HepG2 (cell line): ENCODE results near the gene PIEZO1. TPM values are rescaled to one million over a fixed set of nuclear protein-coding genes. Genes with fewer than 3 reads are reported as not detected.

Experiments used
- ATAC-seq: fragments of 200-7000 bp; cut with Tn5 transposase; 3 replicates; pipeline ENCODE4 v1.9.1; 2020; ENCODE audit warnings: mild to moderate bottlenecking, moderate library complexity
- BruUV-seq: library from RNA; stranded (reverse); fragments of 400-500 nt; replicated peaks from 2 replicates; lab custom pipeline; 2021; lab: Mats Ljungman, UMichigan
- CTCF ChIA-PET: fragments of 300-600 bp; formaldehyde crosslinking; extraction: SDS; loops from one replicate; lab custom pipeline; 2021; ENCODE audit warnings: low total read pairs, inconsistent platforms, low intra/inter-chr PET ratio; lab: Yijun Ruan, JAX
- POLR2A ChIA-PET: fragments of 350-600 bp; sonication (Branson Sonifier 250); formaldehyde crosslinking; loops from one replicate; lab custom pipeline; 2020; ENCODE audit warnings: antibody characterized with exemption, inconsistent platforms; lab: Yijun Ruan, JAX
- DNase-seq: peaks from one replicate; pipeline ENCODE4 v3.0.0-alpha.2; 2015; ENCODE audit warnings: low spot score
- FAIRE-seq: peaks from 3 replicates; lab custom pipeline; 2011; peaks lifted over from hg19 to GRCh38; lab: Jason Lieb, UNC
- H2AFZ ChIP-seq: one replicate; pipeline ENCODE4 v1.6.1; 2011; ENCODE audit warnings: low read length, inconsistent platforms
- H3K27ac ChIP-seq: fragments of 300-600 bp; 3 replicates; pipeline ENCODE4 v1.8.0; 2011; ENCODE audit warnings: mixed run types, mild to moderate bottlenecking, mixed read lengths, low read length, inconsistent platforms; ENCODE audit not compliant: insufficient read depth; ENCODE audit errors: extremely low read length
- H3K27me3 ChIP-seq, 2 experiments: fragments of 200-600 bp in 1 of 2; 2 replicates in 1 of 2; 3 replicates in 1 of 2; pipeline versions ENCODE4 v1.6.0 to v1.8.0; 2011; ENCODE audit warnings: low read length in 2 of 2, mild to moderate bottlenecking in 2 of 2, moderate library complexity in 2 of 2, inconsistent platforms in 1 of 2; ENCODE audit not compliant: insufficient read depth in 2 of 2, control insufficient read depth in 1 of 2
- H3K36me3 ChIP-seq, 2 experiments: fragments of 200-600 bp in 1 of 2; replicated peaks in 1 of 2; 2 replicates in 1 of 2; 3 replicates in 1 of 2; pipeline versions ENCODE4 v1.5.1 to v1.8.0; 2011; ENCODE audit warnings: low read length in 2 of 2, inconsistent platforms in 1 of 2; ENCODE audit not compliant: insufficient read depth in 2 of 2, control insufficient read depth in 1 of 2
- H3K4me1 ChIP-seq: 2 replicates; pipeline ENCODE4 v1.5.1; 2012; ENCODE audit warnings: low read length, inconsistent platforms; ENCODE audit not compliant: insufficient read depth
- H3K4me2 ChIP-seq: 2 replicates; pipeline ENCODE4 v1.6.0; 2011; ENCODE audit warnings: low read depth, low read length, inconsistent platforms
- H3K4me3 ChIP-seq, 3 experiments: fragments of 200-600 bp in 1 of 3; sonication (generic), shearing (Covaris generic) in 1 of 3; replicated peaks in 1 of 3; 2 replicates each; pipeline ENCODE4 v1.5.1; 2011 to 2016; ENCODE audit warnings: low read length in 3 of 3, inconsistent platforms in 2 of 3, low read depth in 2 of 3, mild to moderate bottlenecking in 2 of 3, control low read depth in 1 of 3, mixed read lengths in 1 of 3; ENCODE audit not compliant: insufficient read depth in 1 of 3
- H3K79me2 ChIP-seq: one replicate; pipeline ENCODE4 v1.6.1; 2011; ENCODE audit warnings: low read length, inconsistent platforms; ENCODE audit not compliant: insufficient read depth
- H3K9ac ChIP-seq: 2 replicates; pipeline ENCODE4 v1.6.0; 2011; ENCODE audit warnings: mild to moderate bottlenecking, low read depth, low read length, inconsistent platforms; ENCODE audit not compliant: insufficient read depth
- H3K9me3 ChIP-seq: 2 replicates; pipeline ENCODE4 v1.5.1; 2012; ENCODE audit warnings: mild to moderate bottlenecking, low read length
- H4K20me1 ChIP-seq: 2 replicates; pipeline ENCODE4 v1.6.0; 2011; ENCODE audit warnings: inconsistent platforms, mild to moderate bottlenecking, low read length, moderate library complexity; ENCODE audit not compliant: insufficient read depth
- BCL3 ChIP-seq: sonication (generic); formaldehyde crosslinking; IDR thresholded peaks from 2 replicates; pipeline ENCODE4 v1.5.1; 2020; ENCODE audit warnings: mild to moderate bottlenecking, missing genetic modification reagents, moderate library complexity
- E2F5 ChIP-seq: sonication (generic); formaldehyde crosslinking; conservative IDR thresholded peaks from 2 replicates; pipeline ENCODE4 v1.4.0; 2020; ENCODE audit warnings: missing genetic modification reagents
- MYC ChIP-seq: sonication (generic); formaldehyde crosslinking; IDR thresholded peaks from 2 replicates; pipeline ENCODE4 v1.9.0; 2021; ENCODE audit warnings: missing genetic modification reagents, borderline replicate concordance
- ZNF446 ChIP-seq: sonication (generic); formaldehyde crosslinking; IDR thresholded peaks from 2 replicates; pipeline ENCODE4 v1.5.0; 2020; ENCODE audit warnings: mild to moderate bottlenecking, missing genetic modification reagents
- ZZZ3 ChIP-seq: sonication (generic); formaldehyde crosslinking; IDR thresholded peaks from 2 replicates; pipeline ENCODE4 v1.4.0; 2020; ENCODE audit warnings: missing genetic modification reagents, mild to moderate bottlenecking, borderline replicate concordance
- WGBS: methylation state at CpG from one replicate; pipeline ENCODE4 v1.1.6; 2017; ENCODE audit warnings: low lambda C conversion rate; 5-methylcytosine and 5-hydroxymethylcytosine counted together
- in situ Hi-C: cut with HindIII; loops from 2 replicates; pipeline ENCODE4 v1.10.0; 2017; ENCODE audit warnings: low pct_unique_long_range_greater_than_20kb; ENCODE audit not compliant: extremely low pct_ligation_motif_present
- intact Hi-C: fragments of 100-400 bp; cut with micrococcal nuclease; formaldehyde crosslinking; loops from one replicate; pipeline ENCODE4 v1.10.0; 2022; ENCODE audit not compliant: unreplicated experiment
- polyA plus RNA-seq, 8 experiments: library from polyadenylated mRNA; depleted of rRNA in 3 of 8; stranded (reverse) in 7 of 8; unstranded in 1 of 8; fragments of >200 nt; fragmentation: Illumina TruSeq in 4 of 8; extraction: Trizol in 4 of 8; gene quantifications; 2 replicates each; pipeline versions ENCODE4 v1.2.1 to v1.2.3, GENCODE V29; 2011 to 2016; ENCODE audit warnings: low read depth in 4 of 8, missing spikeins in 1 of 8, mixed read lengths in 1 of 8; ENCODE audit not compliant: insufficient read depth in 1 of 8
- total RNA-seq, 5 experiments: library from RNA; depleted of rRNA; stranded (reverse); fragments of >200 nt; fragmentation: Illumina TruSeq; extraction: Trizol; gene quantifications; 2 replicates each; pipeline ENCODE4 v1.2.3, GENCODE V29; 2016; ENCODE audit warnings: low read depth in 1 of 5
- TF ChIP-seq, protein P1 (sequence below): sonication (generic); formaldehyde crosslinking; IDR thresholded peaks from 2 replicates; pipeline ENCODE4 v1.4.0; 2020; ENCODE audit warnings: mild to moderate bottlenecking, missing genetic modification reagents
- TF ChIP-seq, protein P2 (sequence below): sonication (generic); formaldehyde crosslinking; IDR thresholded peaks from 2 replicates; pipeline ENCODE4 v1.8.0; 2022; ENCODE audit warnings: mild to moderate bottlenecking, missing genetic modification reagents; ENCODE audit not compliant: insufficient replicate concordance

The PIEZO1 gene
- total and polyA plus RNA-seq, 2 of the 13 experiments (the other 11 are each of a cell fraction or from before 2014, with no cell fraction given) = 67.9 to 85.0 TPM

- DNase-seq = no peak
- H4K20me1 ChIP-seq = no peaks in the 10 kb centered on the region
- TF ChIP-seq BCL3 (CRISPR knock-in tag) (no peak), ZZZ3 (CRISPR knock-in tag) (0 out of 2 replicates have a peak, but pooled peaks have one; percentile 30), E2F5 (no peak), ZNF446 (CRISPR knock-in tag) (no peak), MYC (CRISPR knock-in tag) (no peak)
- TF ChIP-seq, protein P1, sequence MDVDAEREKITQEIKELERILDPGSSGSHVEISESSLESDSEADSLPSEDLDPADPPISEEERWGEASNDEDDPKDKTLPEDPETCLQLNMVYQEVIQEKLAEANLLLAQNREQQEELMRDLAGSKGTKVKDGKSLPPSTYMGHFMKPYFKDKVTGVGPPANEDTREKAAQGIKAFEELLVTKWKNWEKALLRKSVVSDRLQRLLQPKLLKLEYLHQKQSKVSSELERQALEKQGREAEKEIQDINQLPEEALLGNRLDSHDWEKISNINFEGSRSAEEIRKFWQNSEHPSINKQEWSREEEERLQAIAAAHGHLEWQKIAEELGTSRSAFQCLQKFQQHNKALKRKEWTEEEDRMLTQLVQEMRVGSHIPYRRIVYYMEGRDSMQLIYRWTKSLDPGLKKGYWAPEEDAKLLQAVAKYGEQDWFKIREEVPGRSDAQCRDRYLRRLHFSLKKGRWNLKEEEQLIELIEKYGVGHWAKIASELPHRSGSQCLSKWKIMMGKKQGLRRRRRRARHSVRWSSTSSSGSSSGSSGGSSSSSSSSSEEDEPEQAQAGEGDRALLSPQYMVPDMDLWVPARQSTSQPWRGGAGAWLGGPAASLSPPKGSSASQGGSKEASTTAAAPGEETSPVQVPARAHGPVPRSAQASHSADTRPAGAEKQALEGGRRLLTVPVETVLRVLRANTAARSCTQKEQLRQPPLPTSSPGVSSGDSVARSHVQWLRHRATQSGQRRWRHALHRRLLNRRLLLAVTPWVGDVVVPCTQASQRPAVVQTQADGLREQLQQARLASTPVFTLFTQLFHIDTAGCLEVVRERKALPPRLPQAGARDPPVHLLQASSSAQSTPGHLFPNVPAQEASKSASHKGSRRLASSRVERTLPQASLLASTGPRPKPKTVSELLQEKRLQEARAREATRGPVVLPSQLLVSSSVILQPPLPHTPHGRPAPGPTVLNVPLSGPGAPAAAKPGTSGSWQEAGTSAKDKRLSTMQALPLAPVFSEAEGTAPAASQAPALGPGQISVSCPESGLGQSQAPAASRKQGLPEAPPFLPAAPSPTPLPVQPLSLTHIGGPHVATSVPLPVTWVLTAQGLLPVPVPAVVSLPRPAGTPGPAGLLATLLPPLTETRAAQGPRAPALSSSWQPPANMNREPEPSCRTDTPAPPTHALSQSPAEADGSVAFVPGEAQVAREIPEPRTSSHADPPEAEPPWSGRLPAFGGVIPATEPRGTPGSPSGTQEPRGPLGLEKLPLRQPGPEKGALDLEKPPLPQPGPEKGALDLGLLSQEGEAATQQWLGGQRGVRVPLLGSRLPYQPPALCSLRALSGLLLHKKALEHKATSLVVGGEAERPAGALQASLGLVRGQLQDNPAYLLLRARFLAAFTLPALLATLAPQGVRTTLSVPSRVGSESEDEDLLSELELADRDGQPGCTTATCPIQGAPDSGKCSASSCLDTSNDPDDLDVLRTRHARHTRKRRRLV = no peak
- TF ChIP-seq, protein P2, sequence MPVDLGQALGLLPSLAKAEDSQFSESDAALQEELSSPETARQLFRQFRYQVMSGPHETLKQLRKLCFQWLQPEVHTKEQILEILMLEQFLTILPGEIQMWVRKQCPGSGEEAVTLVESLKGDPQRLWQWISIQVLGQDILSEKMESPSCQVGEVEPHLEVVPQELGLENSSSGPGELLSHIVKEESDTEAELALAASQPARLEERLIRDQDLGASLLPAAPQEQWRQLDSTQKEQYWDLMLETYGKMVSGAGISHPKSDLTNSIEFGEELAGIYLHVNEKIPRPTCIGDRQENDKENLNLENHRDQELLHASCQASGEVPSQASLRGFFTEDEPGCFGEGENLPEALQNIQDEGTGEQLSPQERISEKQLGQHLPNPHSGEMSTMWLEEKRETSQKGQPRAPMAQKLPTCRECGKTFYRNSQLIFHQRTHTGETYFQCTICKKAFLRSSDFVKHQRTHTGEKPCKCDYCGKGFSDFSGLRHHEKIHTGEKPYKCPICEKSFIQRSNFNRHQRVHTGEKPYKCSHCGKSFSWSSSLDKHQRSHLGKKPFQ (CRISPR knock-in tag) = no peak
- TF ChIP-seq, all 625 proteins: peak for 1
- Histone ChIP-seq H3K4me2 (no peak overlapping the region), H3K27me3 (no peaks in the 10 kb centered on the region), H3K36me3 (peaks cover 52 to 74% of the 10 kb centered on the region in 2 experiments; a peak in 4 of 5 replicates), H2AFZ (no peak overlapping the region), H3K4me3 (no peak overlapping the region), H3K79me2 (no peaks in the 10 kb centered on the region), H3K27ac (no peak overlapping the region), H3K9me3 (no peaks in the 10 kb centered on the region), H3K9ac (no peak overlapping the region), H3K4me1 (no peaks in the 10 kb centered on the region)
- in situ Hi-C loops (no loop called here), intact Hi-C loops (no loop called here)
- ChIA-PET POLR2A (no interaction called here), CTCF (no interaction called here)
- WGBS = 98% methylated on average over 10 of the region's 17 CpGs
- no TSS peak for BruUV-seq
- ATAC-seq = no peak
- FAIRE-seq = no peak
Observed at GRCh38 chr16:88726408-88726749, 58.6 kb downstream of the PIEZO1 start.
